Parathyroid adenoma (tissue), 2 donors: Measurements from ENCODE around the gene MLX.
A peak's percentile ranks its signal among the peaks of the same experiment; 100 is the strongest.
"Not testable (repeated sequence)": the region's sequence is repeated elsewhere in the genome, so short reads cannot be mapped to it uniquely, and the experiment has no call there.

Source experiments
- H2AFZ ChIP-seq: fragments of 300-600 bp; sonication (generic); one replicate; pipeline ENCODE4 v1.7.0; 2017; ENCODE audit warnings: antibody characterized with exemption, mild to moderate bottlenecking
- H3K27ac ChIP-seq: fragments of 300-600 bp; sonication (generic); one replicate; pipeline ENCODE4 v1.7.0; 2017
- H3K27me3 ChIP-seq: fragments of 300-600 bp; sonication (generic); one replicate; pipeline ENCODE4 v1.7.0; 2017; ENCODE audit warnings: low read length; ENCODE audit not compliant: control insufficient read depth, insufficient read depth
- H3K36me3 ChIP-seq: fragments of 300-600 bp; sonication (generic); one replicate; pipeline ENCODE4 v1.7.0; 2017; ENCODE audit warnings: low read length; ENCODE audit not compliant: control insufficient read depth, insufficient read depth
- H3K4me1 ChIP-seq: fragments of 300-600 bp; sonication (generic); one replicate; pipeline ENCODE4 v1.7.0; 2017; ENCODE audit warnings: control low read depth
- H3K4me2 ChIP-seq: fragments of 300-600 bp; sonication (generic); one replicate; pipeline ENCODE4 v1.7.0; 2017; ENCODE audit warnings: low read length
- H3K4me3 ChIP-seq: fragments of 300-600 bp; sonication (generic); one replicate; pipeline ENCODE4 v1.7.0; 2017; ENCODE audit warnings: low read depth, low read length
- H3K79me2 ChIP-seq: fragments of 300-600 bp; sonication (generic); one replicate; pipeline ENCODE4 v1.7.0; 2017; ENCODE audit warnings: control low read depth
- H3K9ac ChIP-seq: fragments of 300-600 bp; sonication (generic); one replicate; pipeline ENCODE4 v1.7.0; 2017; ENCODE audit warnings: mild to moderate bottlenecking
- H3K9me3 ChIP-seq: fragments of 300-600 bp; sonication (generic); one replicate; pipeline ENCODE4 v1.7.0; 2017; ENCODE audit warnings: low read length; ENCODE audit not compliant: control insufficient read depth
- CTCF ChIP-seq: fragments of 300-600 bp; sonication (generic); IDR thresholded peaks from one replicate; pipeline ENCODE4 v1.7.0; 2017; ENCODE audit warnings: antibody characterized with exemption, mild to moderate bottlenecking
- donor health status: primary hyperparathyroidism.

The MLX gene

GRCh38 chr17:42553161-42553818, 13.6 kb upstream of the MLX start:
- Histone ChIP-seq H3K27ac (no peak overlapping the region), H3K79me2 (peaks cover 4% of the 10 kb centered on the region), H2AFZ (no peak overlapping the region), H3K9me3 (no peaks in the 10 kb centered on the region), H3K36me3 (no peaks in the 10 kb centered on the region), H3K27me3 (no peaks in the 10 kb centered on the region), H3K4me3 (peak overlapping the region; percentile 96), H3K4me1 (peaks cover 4% of the 10 kb centered on the region), H3K4me2 (no peak overlapping the region), H3K9ac (no peak overlapping the region)
- no peak for TF ChIP-seq CTCF

GRCh38 chr17:42553866-42554249, 13.0 kb upstream of the MLX start:
- Histone ChIP-seq H3K27ac (peak overlapping the region; percentile 89), H3K79me2 (peaks cover 4% of the 10 kb centered on the region), H3K4me1 (peaks cover 4% of the 10 kb centered on the region), H3K4me2 (peak overlapping the region; percentile 97), H3K36me3 (no peaks in the 10 kb centered on the region), H3K27me3 (no peaks in the 10 kb centered on the region), H3K4me3 (peak overlapping the region; percentile 96), H2AFZ (peak overlapping the region; percentile 96), H3K9ac (peak overlapping the region; percentile 77), H3K9me3 (no peaks in the 10 kb centered on the region)
- TF ChIP-seq CTCF = no peak

- H3K79me2 ChIP-seq = peaks cover 4% of the 10 kb centered on the region
- peak; percentile 21 for TF ChIP-seq CTCF
- H3K36me3 ChIP-seq = no peaks in the 10 kb centered on the region
- H3K27me3 ChIP-seq = no peaks in the 10 kb centered on the region
- peak overlapping the region; percentile 89 for H3K27ac ChIP-seq
- no peaks in the 10 kb centered on the region for H3K9me3 ChIP-seq
- H3K4me1 ChIP-seq = peaks cover 4% of the 10 kb centered on the region
- H2AFZ ChIP-seq = peak overlapping the region; percentile 96
- H3K4me3 ChIP-seq = peak overlapping the region; percentile 96
- peak overlapping the region; percentile 97 for H3K4me2 ChIP-seq
- peak overlapping the region; percentile 77 for H3K9ac ChIP-seq
Observed at GRCh38 chr17:42554250-42555121, 12.4 kb upstream of the MLX start.

- Histone ChIP-seq H3K36me3 (no peaks in the 10 kb centered on the region), H3K9ac (peak overlapping the region; percentile 77), H3K79me2 (peaks cover 4% of the 10 kb centered on the region), H3K4me1 (peaks cover 4% of the 10 kb centered on the region), H3K4me2 (peak overlapping the region; percentile 97), H3K4me3 (peak overlapping the region; percentile 96), H2AFZ (peak overlapping the region; percentile 96), H3K9me3 (no peaks in the 10 kb centered on the region), H3K27me3 (no peaks in the 10 kb centered on the region), H3K27ac (peak overlapping the region; percentile 89)
- no peak for TF ChIP-seq CTCF
Observed at GRCh38 chr17:42555122-42555622, 11.7 kb upstream of the MLX start.

- not testable (repeated sequence) for H3K36me3 ChIP-seq, H3K27ac ChIP-seq, H3K4me3 ChIP-seq, H3K4me2 ChIP-seq, H3K79me2 ChIP-seq, H3K4me1 ChIP-seq, H3K9ac ChIP-seq, H3K9me3 ChIP-seq, H3K27me3 ChIP-seq, H2AFZ ChIP-seq
Observed at GRCh38 chr17:42555961-42556617, 10.8 kb upstream of the MLX start.
